ENCODE results near the gene SLIT1. TPM values are rescaled to one million over a fixed set of nuclear protein-coding genes. Genes with fewer than 3 reads are reported as not detected.
"Not testable (repeated sequence)": the region's sequence is repeated elsewhere in the genome, so short reads cannot be mapped to it uniquely, and the experiment has no call there.

SLIT1 gene
- total and polyA plus RNA-seq, 7 donors, result 0.04 to 0.30 (median 0.08) TPM

DNA sequence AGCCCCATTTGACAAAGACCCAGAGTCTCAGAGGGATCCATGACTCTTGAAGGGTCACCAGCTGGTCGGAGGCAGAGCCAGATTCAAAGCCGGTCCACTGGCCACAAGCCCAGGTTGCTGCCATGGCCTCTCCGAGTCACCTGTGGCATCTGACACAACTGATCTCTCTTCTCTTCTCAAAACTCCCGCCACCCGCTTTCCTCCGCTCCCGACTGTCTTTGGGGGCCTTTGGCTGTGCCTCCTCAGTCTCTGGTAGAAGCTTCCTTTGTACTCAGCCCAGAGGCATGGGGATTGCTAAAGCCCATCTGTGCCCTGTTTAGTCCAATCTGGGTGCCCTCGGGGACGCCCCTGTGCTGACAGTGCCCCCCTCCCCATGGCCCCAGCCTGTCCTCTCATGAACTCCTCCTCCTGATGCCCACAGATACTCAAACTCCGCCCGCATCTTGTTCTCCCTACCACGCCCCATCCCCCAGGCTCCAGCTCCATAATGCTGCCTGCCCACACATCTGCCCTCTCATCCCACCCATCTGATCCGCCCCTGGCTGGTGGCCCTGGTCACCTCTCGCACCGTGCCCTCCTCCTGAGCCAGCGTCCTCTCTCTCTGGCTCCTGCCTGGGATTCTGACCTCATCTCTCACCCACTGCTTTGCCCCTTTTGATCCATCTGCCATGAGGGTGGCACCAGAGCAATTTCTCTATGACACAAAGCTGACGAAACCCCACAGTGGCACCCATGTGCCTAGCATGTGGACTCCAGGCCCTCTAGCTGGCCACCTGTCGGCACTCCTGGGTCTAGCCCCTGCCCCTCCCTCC, 150.6 kb downstream of the SLIT1 start:
- ATAC-seq (no peak), DNase-seq (no peak)
- H3K4me1 ChIP-seq, result peaks cover 5% of the 10 kb centered on the region
- intact Hi-C loops (cut with DNase I), result loop anchor here in 1 of 2 donors (5.0 kb wide), 1 partner anchor 37 kb away; no protein-coding TSS in a partner anchor
- TF ChIP-seq, protein P1, sequence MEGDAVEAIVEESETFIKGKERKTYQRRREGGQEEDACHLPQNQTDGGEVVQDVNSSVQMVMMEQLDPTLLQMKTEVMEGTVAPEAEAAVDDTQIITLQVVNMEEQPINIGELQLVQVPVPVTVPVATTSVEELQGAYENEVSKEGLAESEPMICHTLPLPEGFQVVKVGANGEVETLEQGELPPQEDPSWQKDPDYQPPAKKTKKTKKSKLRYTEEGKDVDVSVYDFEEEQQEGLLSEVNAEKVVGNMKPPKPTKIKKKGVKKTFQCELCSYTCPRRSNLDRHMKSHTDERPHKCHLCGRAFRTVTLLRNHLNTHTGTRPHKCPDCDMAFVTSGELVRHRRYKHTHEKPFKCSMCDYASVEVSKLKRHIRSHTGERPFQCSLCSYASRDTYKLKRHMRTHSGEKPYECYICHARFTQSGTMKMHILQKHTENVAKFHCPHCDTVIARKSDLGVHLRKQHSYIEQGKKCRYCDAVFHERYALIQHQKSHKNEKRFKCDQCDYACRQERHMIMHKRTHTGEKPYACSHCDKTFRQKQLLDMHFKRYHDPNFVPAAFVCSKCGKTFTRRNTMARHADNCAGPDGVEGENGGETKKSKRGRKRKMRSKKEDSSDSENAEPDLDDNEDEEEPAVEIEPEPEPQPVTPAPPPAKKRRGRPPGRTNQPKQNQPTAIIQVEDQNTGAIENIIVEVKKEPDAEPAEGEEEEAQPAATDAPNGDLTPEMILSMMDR (IDR thresholded peaks at IDR 0.05), result no peak
- no peaks in the 10 kb centered on the region for H3K27me3 ChIP-seq (ENCODE audit: insufficient read depth in 3 of 3, low read length in 2 of 3)
- H3K36me3 ChIP-seq (ENCODE audit: insufficient read depth in 1 of 2, low read depth in 1 of 2), result no peaks in the 10 kb centered on the region
- no peak overlapping the region for H3K27ac ChIP-seq
- 63 to 64% (median 64%) methylated on average over 18 of the region's 18 CpGs for WGBS, 3 donors
- H3K4me3 ChIP-seq, result no peak overlapping the region
- H3K9me3 ChIP-seq, result no peaks in the 10 kb centered on the region

DNA sequence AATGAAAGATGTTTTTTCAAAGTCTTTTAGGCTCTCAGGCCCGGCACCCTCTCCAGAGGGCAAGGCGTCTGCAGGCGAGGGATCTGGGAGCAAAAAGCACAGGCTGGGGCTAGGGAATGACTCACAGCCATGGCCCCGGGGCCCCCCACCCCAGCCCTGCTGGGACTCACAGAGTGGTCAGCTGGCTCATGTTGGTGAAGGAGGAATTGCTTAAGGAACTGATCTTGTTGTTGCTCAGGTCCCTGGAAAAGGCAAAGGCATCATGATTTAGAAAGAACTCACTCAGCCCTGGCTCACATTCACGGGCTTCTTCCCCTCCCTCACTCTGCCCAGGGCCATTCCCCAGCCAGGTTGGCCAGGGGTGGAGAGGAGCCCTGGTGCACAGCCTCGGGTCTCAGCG, 151.5 kb downstream of the SLIT1 start:
- Histone ChIP-seq H3K27me3 (ENCODE audit: insufficient read depth in 3 of 3, low read length in 2 of 3) (no peaks in the 10 kb centered on the region), H3K27ac (no peak overlapping the region), H3K4me1 (peaks cover 5% of the 10 kb centered on the region), H3K36me3 (ENCODE audit: insufficient read depth in 1 of 2, low read depth in 1 of 2) (no peaks in the 10 kb centered on the region), H3K9me3 (no peaks in the 10 kb centered on the region), H3K4me3 (no peak overlapping the region)
- TF ChIP-seq, protein P1 (IDR thresholded peaks at IDR 0.05), result no peak
- intact Hi-C loops (cut with DNase I), result no loop called here
- 77 to 81% (median 78%) methylated on average over 7 of the region's 7 CpGs for WGBS, 3 donors
- DNase-seq (no peak), ATAC-seq (no peak)

DNA sequence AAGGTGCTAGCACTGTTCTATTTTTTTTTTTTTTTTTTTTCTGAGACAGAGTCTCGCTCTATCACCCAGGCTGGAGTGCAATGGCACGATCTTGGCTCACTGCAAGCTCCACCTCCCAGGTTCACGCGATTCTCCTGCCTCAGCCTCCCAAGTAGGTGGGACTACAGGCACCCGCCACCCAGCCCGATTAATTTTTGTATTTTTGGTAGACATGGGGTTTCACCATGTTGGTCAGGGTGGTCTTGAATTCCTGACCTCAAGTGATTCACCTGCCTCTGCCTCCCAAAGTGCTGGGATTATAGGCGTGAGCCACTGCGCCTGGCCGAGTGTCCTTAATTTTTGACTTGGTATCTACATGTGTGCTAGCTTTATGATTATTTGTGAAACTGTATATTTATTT, 151.9 kb downstream of the SLIT1 start:
- WGBS, 3 donors, result 94 to 97% (median 96%) methylated on average over 9 of the region's 9 CpGs
- H3K27ac ChIP-seq; intact Hi-C loops (cut with DNase I); H3K27me3 ChIP-seq (ENCODE audit: insufficient read depth in 3 of 3, low read length in 2 of 3); H3K4me1 ChIP-seq; H3K36me3 ChIP-seq (ENCODE audit: insufficient read depth in 1 of 2, low read depth in 1 of 2); H3K9me3 ChIP-seq; DNase-seq; H3K4me3 ChIP-seq; ATAC-seq: not testable (repeated sequence)

DNA sequence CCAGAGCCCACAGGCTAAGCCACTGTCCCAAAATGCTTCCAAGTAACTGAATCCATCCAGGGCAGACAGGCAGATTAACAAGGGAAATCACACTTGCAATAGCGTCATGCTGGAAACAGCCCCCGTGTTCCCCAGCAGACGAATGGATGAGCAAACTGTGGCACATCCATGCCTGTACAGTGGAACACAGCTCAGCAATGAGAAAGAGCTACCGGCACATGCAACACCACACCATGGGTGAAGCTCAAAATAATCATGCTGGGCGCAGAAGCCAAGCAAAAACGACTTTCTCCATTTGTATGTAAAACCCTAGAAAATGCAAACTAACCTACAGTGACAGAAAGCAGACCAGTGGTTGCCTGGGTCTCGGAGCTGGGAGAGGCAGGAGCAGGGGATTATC, 153.1 kb downstream of the SLIT1 start:
- H3K27me3 ChIP-seq (ENCODE audit: insufficient read depth in 3 of 3, low read length in 2 of 3), result no peaks in the 10 kb centered on the region
- ATAC-seq (no peak), DNase-seq (no peak)
- intact Hi-C loops (cut with DNase I), result no loop called here
- WGBS, 3 donors, result 46 to 56% (median 53%) methylated on average over 7 of the region's 7 CpGs
- H3K27ac ChIP-seq, result no peak overlapping the region
- H3K4me1 ChIP-seq, result peaks cover 2% of the 10 kb centered on the region
- H3K9me3 ChIP-seq, result no peaks in the 10 kb centered on the region
- H3K36me3 ChIP-seq (ENCODE audit: insufficient read depth in 1 of 2, low read depth in 1 of 2), result no peaks in the 10 kb centered on the region
- no peak overlapping the region for H3K4me3 ChIP-seq
- TF ChIP-seq, protein P1 (IDR thresholded peaks at IDR 0.05), result no peak

DNA sequence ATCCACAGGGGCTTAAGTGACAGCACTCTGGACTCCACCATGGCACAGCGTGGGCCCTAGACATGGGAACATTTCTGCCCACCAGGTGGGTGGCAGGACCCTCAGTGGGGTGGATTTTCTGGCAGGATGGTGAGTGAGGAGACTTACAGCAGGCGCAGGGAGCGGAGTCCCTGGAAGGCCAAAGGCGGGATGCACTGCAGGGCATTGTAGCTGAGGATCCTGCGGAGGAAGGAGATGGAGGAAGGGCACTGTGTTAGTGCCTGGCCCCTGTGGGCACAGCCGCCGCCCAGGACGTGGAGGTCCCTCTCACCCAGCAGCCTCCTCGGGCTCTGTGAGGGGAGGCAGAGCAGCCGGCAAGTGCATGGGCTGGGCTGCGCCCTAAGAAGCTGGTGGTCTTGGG, 154.3 kb downstream of the SLIT1 start:
- 92 to 94% (median 93%) methylated on average over 11 of the region's 11 CpGs for WGBS, 3 donors
- ATAC-seq, result no peak
- Histone ChIP-seq H3K36me3 (ENCODE audit: insufficient read depth in 1 of 2, low read depth in 1 of 2) (no peaks in the 10 kb centered on the region), H3K4me1 (no peaks in the 10 kb centered on the region), H3K4me3 (no peak overlapping the region), H3K27ac (no peak overlapping the region), H3K27me3 (ENCODE audit: insufficient read depth in 3 of 3, low read length in 2 of 3) (no peaks in the 10 kb centered on the region), H3K9me3 (no peaks in the 10 kb centered on the region)
- intact Hi-C loops (cut with DNase I), result no loop called here
- TF ChIP-seq, protein P1 (IDR thresholded peaks at IDR 0.05), result no peak
- no peak for DNase-seq
